Measurements from ENCODE around the gene BAZ2B. TPM values are rescaled to one million over a fixed set of nuclear protein-coding genes. Genes with fewer than 3 reads are reported as not detected.

BAZ2B gene
- total and polyA plus RNA-seq, 2 of the 13 experiments (the other 11 are each of a cell fraction or from before 2014, with no cell fraction given): 14.0 to 15.1 TPM

- TF ChIP-seq ZNF318 (CRISPR knock-in tag; IDR thresholded peaks at IDR 0.05) (no peak), TOE1 (CRISPR knock-in tag; IDR thresholded peaks at IDR 0.05) (0 out of 2 replicates have a peak, but pooled peaks have one; percentile 4), MIER3 (CRISPR knock-in tag; IDR thresholded peaks at IDR 0.05; ENCODE audit: borderline replicate concordance) (no peak), SOX6 (IDR thresholded peaks at IDR 0.05) (no peak), SOX6 (CRISPR knock-in tag; IDR thresholded peaks at IDR 0.05) (no peak), TEF (CRISPR knock-in tag; IDR thresholded peaks at IDR 0.05) (peak; percentile 25; the same call in 1 of the 2 replicates), NCOR1 (IDR thresholded peaks at IDR 0.05; ENCODE audit: borderline replicate concordance, low read length) (peak; percentile 26; the same call in 1 of the 2 replicates), CEBPB (IDR thresholded peaks at IDR 0.05; ENCODE audit: borderline replicate concordance, low read depth, low read length) (peak; percentile 42; the same call in 1 of the 2 replicates), NR2F1 (CRISPR knock-in tag; IDR thresholded peaks at IDR 0.05) (0 out of 4 replicates have a peak, but pooled peaks of 1 of the 2 experiments have one; percentile 17), NFATC3 (CRISPR knock-in tag; IDR thresholded peaks at IDR 0.05) (no peak), ZNF792 (CRISPR knock-in tag; IDR thresholded peaks at IDR 0.05) (no peak), ZNF564 (CRISPR knock-in tag; IDR thresholded peaks at IDR 0.05) (no peak), MEIS2 (CRISPR knock-in tag; IDR thresholded peaks at IDR 0.05) (no peak), SIN3B (IDR thresholded peaks at IDR 0.05; ENCODE audit: low read length) (0 out of 2 replicates have a peak, but pooled peaks have one; percentile 13), NFRKB (IDR thresholded peaks at IDR 0.05) (peak; percentile 92), CREB1 (IDR thresholded peaks at IDR 0.05) (peak; percentile 96), CREB1 (CRISPR knock-in tag; IDR thresholded peaks at IDR 0.05) (peak; percentile 47), YY1 (IDR thresholded peaks at IDR 0.05; ENCODE audit: insufficient read depth, insufficient replicate concordance, low read depth, low read length) (peak; percentile 88), CHD4 (IDR thresholded peaks at IDR 0.05; ENCODE audit: borderline replicate concordance, low read length) (0 out of 2 replicates have a peak, but pooled peaks have one; percentile 23), PBX2 (CRISPR knock-in tag; IDR thresholded peaks at IDR 0.05) (no peak), CREM (IDR thresholded peaks at IDR 0.05) (peak; percentile 45; the same call in 1 of the 2 replicates), CREM (CRISPR knock-in tag; IDR thresholded peaks at IDR 0.05) (no peak)
These were observed 1.6 kb downstream of the BAZ2B start (continued) for GRCh38 chr2:159614534-159615366.
